ENCODE measurements around the gene GPATCH1. TPM values are rescaled to one million over a fixed set of nuclear protein-coding genes. Genes with fewer than 3 reads are reported as not detected.
"Not testable (repeated sequence)": the region's sequence is repeated elsewhere in the genome, so short reads cannot be mapped to it uniquely, and the experiment has no call there.

GPATCH1 gene
- total RNA-seq, 2 donors from 2014 or later: 6.0 to 6.5 TPM

- intact Hi-C loops (cut with DNase I): loop anchor here in 1 of 2 donors (10.0 kb wide), 1 partner anchor 267 kb away; no protein-coding TSS in a partner anchor
- no peak for DNase-seq (ENCODE audit: low spot score)
Measured at GRCh38 chr19:33147538-33147937, 66.6 kb downstream of the GPATCH1 start.

DNA sequence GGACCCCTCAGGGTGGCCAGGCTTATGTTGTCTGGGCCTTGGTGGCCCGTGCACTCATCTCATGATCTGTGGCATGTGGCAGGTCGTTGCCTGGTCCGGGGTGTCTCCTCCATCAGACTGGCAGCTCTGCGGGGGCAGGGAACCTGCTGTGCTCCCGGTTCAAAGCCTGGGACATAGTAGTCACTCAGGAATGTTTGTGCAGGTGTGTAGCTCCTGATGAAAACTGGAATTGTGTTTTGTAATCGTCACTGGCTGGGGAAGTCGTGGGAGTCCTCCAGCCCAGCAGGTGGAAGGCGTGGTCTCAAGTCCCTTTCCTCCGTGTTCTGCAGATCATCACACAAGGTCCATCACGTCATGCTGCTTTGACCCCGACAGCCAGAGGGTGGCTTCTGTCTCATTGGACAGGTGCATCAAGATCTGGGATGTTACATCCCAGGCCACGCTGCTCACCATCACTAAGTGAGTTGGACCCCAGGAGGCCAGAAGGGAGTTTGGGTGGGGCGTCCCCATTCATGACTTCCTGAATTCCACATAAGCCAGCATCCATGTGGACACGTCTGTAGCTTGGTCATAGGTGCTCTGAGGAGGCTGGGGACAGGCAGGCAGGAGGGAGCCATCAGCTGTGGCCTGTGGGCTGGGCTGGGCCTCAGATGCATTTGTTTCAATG is 70.0 kb downstream of the GPATCH1 start:
- intact Hi-C loops (cut with DNase I): loop anchor here in 1 of 2 donors (2.0 kb wide), 1 partner anchor 26 kb away; no protein-coding TSS in a partner anchor
- no peak for DNase-seq (ENCODE audit: low spot score)

- intact Hi-C loops (cut with DNase I): no loop called here
- no peak for DNase-seq (ENCODE audit: low spot score)
Measured at GRCh38 chr19:33152176-33152575, 71.2 kb downstream of the GPATCH1 start.

DNA sequence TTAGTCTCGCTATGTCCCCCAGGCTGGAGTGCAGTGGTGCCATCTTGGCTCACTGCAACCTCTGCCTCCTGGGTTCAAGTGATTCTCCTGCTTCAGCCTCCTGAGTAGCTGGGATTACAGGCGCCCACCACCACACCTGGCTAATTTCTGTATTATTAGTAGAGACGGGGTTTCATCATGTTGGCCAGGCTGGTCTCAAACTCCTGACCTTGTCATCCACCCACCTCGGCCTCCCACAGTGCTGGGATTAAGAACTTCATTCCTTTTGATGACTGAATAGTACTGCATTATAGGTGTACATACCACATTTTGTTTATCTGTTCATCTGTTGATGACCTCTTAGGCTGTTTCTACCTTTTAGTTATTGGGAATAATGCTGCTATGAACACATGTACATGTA is 71.6 kb downstream of the GPATCH1 start:
- DNase-seq (ENCODE audit: low spot score); intact Hi-C loops (cut with DNase I): not testable (repeated sequence)

- intact Hi-C loops (cut with DNase I): not testable (repeated sequence)
Measured at GRCh38 chr19:33154313-33154712, 73.3 kb downstream of the GPATCH1 start.

DNA sequence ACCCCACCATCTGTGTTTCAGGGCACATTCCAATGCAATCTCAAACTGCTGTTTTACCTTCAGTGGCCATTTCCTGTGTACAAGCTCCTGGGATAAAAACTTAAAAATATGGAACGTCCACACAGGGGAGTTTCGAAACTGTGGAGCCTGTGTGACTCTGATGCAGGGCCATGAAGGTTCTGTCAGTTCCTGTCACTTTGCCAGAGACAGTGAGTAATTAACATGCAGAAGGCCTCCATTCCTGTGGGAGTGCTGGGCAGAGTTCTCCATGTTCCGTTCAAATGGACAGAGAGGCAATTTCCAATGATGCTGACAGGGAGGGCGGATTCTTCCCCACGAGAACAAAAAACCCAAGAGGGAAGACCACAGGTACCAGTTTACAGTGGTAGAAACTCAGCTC is 75.4 kb downstream of the GPATCH1 start:
- no peak for DNase-seq (ENCODE audit: low spot score)
- intact Hi-C loops (cut with DNase I): no loop called here

More at GRCh38 chr19:33154313-33154712, 73.3 kb downstream of the GPATCH1 start:
- DNase-seq (ENCODE audit: low spot score): peak; percentile 8

DNA sequence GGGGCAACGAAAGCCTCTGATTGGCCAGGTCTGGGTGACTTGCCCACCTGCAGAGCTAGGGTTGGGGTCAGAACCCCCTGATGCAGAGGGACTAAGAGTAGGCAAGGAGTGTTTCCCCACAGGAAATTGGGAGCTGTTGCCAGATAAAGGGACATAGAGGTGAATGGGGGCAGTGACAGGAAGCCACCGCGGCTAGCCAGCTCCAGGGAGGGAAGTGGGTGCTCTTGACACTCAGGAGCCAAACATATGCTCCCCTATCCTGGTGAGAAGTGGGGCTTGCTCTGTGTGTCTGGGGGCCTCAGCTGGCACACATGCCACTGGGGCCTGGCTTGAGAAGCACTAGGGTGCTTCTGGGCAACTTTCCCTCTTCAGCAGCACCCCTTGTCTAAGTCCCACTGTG is 76.9 kb downstream of the GPATCH1 start:
- intact Hi-C loops (cut with DNase I): no loop called here
- peak; percentile 31 for DNase-seq (ENCODE audit: low spot score)

GRCh38 chr19:33158365-33158764 is 77.4 kb downstream of the GPATCH1 start:
- intact Hi-C loops (cut with DNase I): no loop called here
- no peak for DNase-seq (ENCODE audit: low spot score)

DNA sequence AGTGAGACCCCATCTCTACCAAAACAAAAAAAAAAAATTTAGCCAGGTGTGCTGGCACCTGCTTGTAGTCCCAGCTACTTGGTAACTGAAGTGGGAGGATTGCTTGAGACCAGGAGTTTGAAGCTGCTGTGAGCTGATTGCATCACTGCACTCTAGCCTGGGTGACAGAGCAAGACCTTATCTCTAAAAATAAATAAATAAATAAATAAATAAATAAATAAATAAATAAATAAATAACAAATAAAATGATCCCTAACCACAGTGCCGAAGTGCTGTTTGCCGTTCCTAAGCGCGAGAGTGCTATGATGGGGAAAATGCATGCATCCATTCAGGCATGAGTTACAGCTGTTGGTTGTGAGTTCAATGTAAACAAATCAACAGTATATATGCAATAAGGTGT is 78.2 kb downstream of the GPATCH1 start:
- peak; percentile 2 for DNase-seq (ENCODE audit: low spot score)
- intact Hi-C loops (cut with DNase I): no loop called here

- peak; percentile 45 for DNase-seq (ENCODE audit: low spot score)
- intact Hi-C loops (cut with DNase I): no loop called here
Measured at GRCh38 chr19:33159893-33160292, 78.9 kb downstream of the GPATCH1 start.

GRCh38 chr19:33161201-33161600 is 80.2 kb downstream of the GPATCH1 start:
- intact Hi-C loops (cut with DNase I): no loop called here
- DNase-seq (ENCODE audit: low spot score): no peak

GRCh38 chr19:33163481-33163880 is 82.5 kb downstream of the GPATCH1 start:
- intact Hi-C loops (cut with DNase I): no loop called here

DNA sequence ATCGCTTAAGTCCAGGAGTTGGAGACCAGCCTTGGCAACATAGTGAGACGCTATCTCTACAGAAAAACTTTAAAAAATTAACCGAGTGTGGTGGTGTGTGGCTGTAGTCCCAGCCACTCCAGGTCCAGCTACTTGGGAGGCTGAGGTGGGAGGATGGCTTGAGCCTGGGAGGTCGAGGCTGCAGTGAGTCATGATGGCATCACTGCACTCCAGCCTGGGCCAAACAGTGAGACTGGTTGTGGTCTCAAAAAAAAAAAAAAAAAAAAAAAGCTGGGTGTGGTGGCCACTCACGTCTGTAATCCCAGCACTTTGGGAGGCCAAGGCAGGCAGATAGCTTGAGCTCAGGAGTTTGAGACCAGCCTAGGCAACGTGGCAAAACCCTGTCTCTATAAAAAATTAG is 85.1 kb downstream of the GPATCH1 start:
- intact Hi-C loops (cut with DNase I): not testable (repeated sequence)

More at GRCh38 chr19:33163481-33163880, 82.5 kb downstream of the GPATCH1 start:
- no peak for DNase-seq (ENCODE audit: low spot score)

GRCh38 chr19:33167438-33167837 is 86.5 kb downstream of the GPATCH1 start:
- no peak for DNase-seq (ENCODE audit: low spot score)
- intact Hi-C loops (cut with DNase I): no loop called here

More for the DNA sequence above, 85.1 kb downstream of the GPATCH1 start:
- DNase-seq (ENCODE audit: low spot score): not testable (repeated sequence)

GRCh38 chr19:33168528-33168927 is 87.5 kb downstream of the GPATCH1 start:
- intact Hi-C loops (cut with DNase I): no loop called here
- DNase-seq (ENCODE audit: low spot score): no peak

DNA sequence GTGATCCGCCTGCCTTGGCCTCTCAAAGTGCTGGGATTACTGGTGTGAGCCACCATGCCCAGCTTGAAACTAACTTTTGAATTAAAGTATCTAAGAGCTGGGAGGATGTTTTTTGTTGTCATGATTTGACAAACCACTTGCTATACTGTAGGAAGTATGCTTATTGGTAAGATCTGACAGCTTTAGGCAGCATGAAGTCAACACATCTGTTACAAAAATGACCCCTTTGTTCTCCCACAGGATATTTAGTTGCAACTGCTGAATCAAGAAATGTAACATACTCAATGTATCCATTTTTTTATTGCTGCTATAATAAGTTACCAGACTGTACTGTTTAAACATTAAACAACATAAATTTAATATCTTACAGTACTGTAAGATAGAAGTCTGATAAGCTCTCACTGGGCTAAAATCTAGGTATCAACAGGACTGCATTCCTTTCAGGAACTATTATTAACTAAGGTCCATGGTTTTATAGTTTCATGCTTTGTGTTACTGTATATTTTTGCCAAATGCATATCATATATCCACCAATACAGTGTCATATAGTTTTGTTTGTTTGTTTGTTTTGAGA is 90.3 kb downstream of the GPATCH1 start:
- no peak for DNase-seq (ENCODE audit: low spot score)
- intact Hi-C loops (cut with DNase I): no loop called here

GRCh38 chr19:33171916-33172359 is 91.0 kb downstream of the GPATCH1 start:
- intact Hi-C loops (cut with DNase I): no loop called here
- no peak for DNase-seq (ENCODE audit: low spot score)

GRCh38 chr19:33174186-33174585 is 93.2 kb downstream of the GPATCH1 start:
- DNase-seq (ENCODE audit: low spot score): no peak
- intact Hi-C loops (cut with DNase I): no loop called here

GRCh38 chr19:33175156-33175782 is 94.3 kb downstream of the GPATCH1 start:
- DNase-seq (ENCODE audit: low spot score): no peak
- intact Hi-C loops (cut with DNase I): no loop called here

GRCh38 chr19:33175886-33176669 is 95.1 kb downstream of the GPATCH1 start:
- intact Hi-C loops (cut with DNase I): loop anchor here in 1 of 2 donors (2.0 kb wide), 1 partner anchor 25 kb away; no protein-coding TSS in a partner anchor
- no peak for DNase-seq (ENCODE audit: low spot score)

Data from posterior vena cava (tissue), 2 donors.